HepG2 (cell line): ENCODE data around the gene CNTROB. TPM values are rescaled to one million over a fixed set of nuclear protein-coding genes. Genes with fewer than 3 reads are reported as not detected.

ENCODE experiments used
- ATAC-seq: fragments of 200-7000 bp; cut with Tn5 transposase; 3 replicates; pipeline ENCODE4 v1.9.1; 2020; ENCODE audit warnings: mild to moderate bottlenecking, moderate library complexity
- BruUV-seq: library from RNA; stranded (reverse); fragments of 400-500 nt; replicated peaks from 2 replicates; lab custom pipeline; 2021; lab: Mats Ljungman, UMichigan
- CTCF ChIA-PET: fragments of 300-600 bp; formaldehyde crosslinking; extraction: SDS; loops from one replicate; lab custom pipeline; 2021; ENCODE audit warnings: low total read pairs, inconsistent platforms, low intra/inter-chr PET ratio; lab: Yijun Ruan, JAX
- POLR2A ChIA-PET: fragments of 350-600 bp; sonication (Branson Sonifier 250); formaldehyde crosslinking; loops from one replicate; lab custom pipeline; 2020; ENCODE audit warnings: antibody characterized with exemption, inconsistent platforms; lab: Yijun Ruan, JAX
- DNase-seq: peaks from one replicate; pipeline ENCODE4 v3.0.0-alpha.2; 2015; ENCODE audit warnings: low spot score
- FAIRE-seq: peaks from 3 replicates; lab custom pipeline; 2011; peaks lifted over from hg19 to GRCh38; lab: Jason Lieb, UNC
- H2AFZ ChIP-seq: one replicate; pipeline ENCODE4 v1.6.1; 2011; ENCODE audit warnings: low read length, inconsistent platforms
- H3K27ac ChIP-seq: fragments of 300-600 bp; 3 replicates; pipeline ENCODE4 v1.8.0; 2011; ENCODE audit warnings: mixed run types, mild to moderate bottlenecking, mixed read lengths, low read length, inconsistent platforms; ENCODE audit not compliant: insufficient read depth; ENCODE audit errors: extremely low read length
- H3K27me3 ChIP-seq, 2 experiments: fragments of 200-600 bp in 1 of 2; 2 replicates in 1 of 2; 3 replicates in 1 of 2; pipeline versions ENCODE4 v1.6.0 to v1.8.0; 2011; ENCODE audit warnings: low read length in 2 of 2, mild to moderate bottlenecking in 2 of 2, moderate library complexity in 2 of 2, inconsistent platforms in 1 of 2; ENCODE audit not compliant: insufficient read depth in 2 of 2, control insufficient read depth in 1 of 2
- H3K36me3 ChIP-seq, 2 experiments: fragments of 200-600 bp in 1 of 2; replicated peaks in 1 of 2; 2 replicates in 1 of 2; 3 replicates in 1 of 2; pipeline versions ENCODE4 v1.5.1 to v1.8.0; 2011; ENCODE audit warnings: low read length in 2 of 2, inconsistent platforms in 1 of 2; ENCODE audit not compliant: insufficient read depth in 2 of 2, control insufficient read depth in 1 of 2
- H3K4me1 ChIP-seq: 2 replicates; pipeline ENCODE4 v1.5.1; 2012; ENCODE audit warnings: low read length, inconsistent platforms; ENCODE audit not compliant: insufficient read depth
- H3K4me2 ChIP-seq: 2 replicates; pipeline ENCODE4 v1.6.0; 2011; ENCODE audit warnings: low read depth, low read length, inconsistent platforms
- H3K4me3 ChIP-seq, 3 experiments: fragments of 200-600 bp in 1 of 3; sonication (generic), shearing (Covaris generic) in 1 of 3; replicated peaks in 1 of 3; 2 replicates each; pipeline ENCODE4 v1.5.1; 2011 to 2016; ENCODE audit warnings: low read length in 3 of 3, inconsistent platforms in 2 of 3, low read depth in 2 of 3, mild to moderate bottlenecking in 2 of 3, control low read depth in 1 of 3, mixed read lengths in 1 of 3; ENCODE audit not compliant: insufficient read depth in 1 of 3
- H3K79me2 ChIP-seq: one replicate; pipeline ENCODE4 v1.6.1; 2011; ENCODE audit warnings: low read length, inconsistent platforms; ENCODE audit not compliant: insufficient read depth
- H3K9ac ChIP-seq: 2 replicates; pipeline ENCODE4 v1.6.0; 2011; ENCODE audit warnings: mild to moderate bottlenecking, low read depth, low read length, inconsistent platforms; ENCODE audit not compliant: insufficient read depth
- H3K9me3 ChIP-seq: 2 replicates; pipeline ENCODE4 v1.5.1; 2012; ENCODE audit warnings: mild to moderate bottlenecking, low read length
- H4K20me1 ChIP-seq: 2 replicates; pipeline ENCODE4 v1.6.0; 2011; ENCODE audit warnings: inconsistent platforms, mild to moderate bottlenecking, low read length, moderate library complexity; ENCODE audit not compliant: insufficient read depth
- AGO2 ChIP-seq: fragments of 200-400 bp; formaldehyde crosslinking; optimal IDR thresholded peaks from 2 replicates; pipeline ENCODE3; 2017; ENCODE audit warnings: mild to moderate bottlenecking, low read depth, low read length, moderate library complexity
- HDAC2 ChIP-seq: sonication (generic); formaldehyde crosslinking; IDR thresholded peaks from 2 replicates; pipeline ENCODE4 v1.4.0; 2020; ENCODE audit warnings: missing genetic modification reagents
- JUNB ChIP-seq: sonication (generic); formaldehyde crosslinking; IDR thresholded peaks from 2 replicates; pipeline ENCODE4 v1.8.0; 2022; ENCODE audit warnings: missing genetic modification reagents, mild to moderate bottlenecking, borderline replicate concordance
- MTF2 ChIP-seq: sonication (generic); formaldehyde crosslinking; IDR thresholded peaks from 2 replicates; pipeline ENCODE4 v1.5.0; 2020; ENCODE audit warnings: missing genetic modification reagents, borderline replicate concordance
- PHF5A ChIP-seq: IDR thresholded peaks from one replicate; pipeline ENCODE4 v1.6.1; 2018; ENCODE audit warnings: low read depth, missing genetic modification reagents; ENCODE audit not compliant: unreplicated experiment
- RBM22 ChIP-seq: fragments of 200-400 bp; formaldehyde crosslinking; optimal IDR thresholded peaks from 2 replicates; pipeline ENCODE3; 2017; ENCODE audit warnings: mild to moderate bottlenecking, low read length, moderate library complexity
- TBX3 ChIP-seq: fragments of 450-650 bp; IDR thresholded peaks from 2 replicates; pipeline ENCODE4 v1.6.1; 2017; ENCODE audit warnings: antibody characterized with exemption, mild to moderate bottlenecking, inconsistent platforms, borderline replicate concordance
- ZBTB34 ChIP-seq: sonication (generic); formaldehyde crosslinking; IDR thresholded peaks from 2 replicates; pipeline ENCODE4 v1.8.0; 2022; ENCODE audit warnings: mild to moderate bottlenecking, missing genetic modification reagents
- ZHX2 ChIP-seq, 2 experiments: sonication (generic) in 1 of 2; formaldehyde crosslinking in 1 of 2; IDR thresholded peaks; 2 replicates each; pipeline versions ENCODE4 v1.6.1 to v1.9.0; 2014 to 2022; ENCODE audit warnings: antibody characterized with exemption in 1 of 2, borderline replicate concordance in 1 of 2, inconsistent platforms in 1 of 2, low read depth in 1 of 2, missing genetic modification reagents in 1 of 2
- ZNF138 ChIP-seq: sonication (generic); formaldehyde crosslinking; IDR thresholded peaks from 2 replicates; pipeline ENCODE4 v1.5.0; 2020; ENCODE audit warnings: mild to moderate bottlenecking, low read depth, missing genetic modification reagents
- ZNF792 ChIP-seq: IDR thresholded peaks from 2 replicates; pipeline ENCODE4 v1.6.1; 2016
- WGBS: methylation state at CpG from one replicate; pipeline ENCODE4 v1.1.6; 2017; ENCODE audit warnings: low lambda C conversion rate; 5-methylcytosine and 5-hydroxymethylcytosine counted together
- in situ Hi-C: cut with HindIII; loops from 2 replicates; pipeline ENCODE4 v1.10.0; 2017; ENCODE audit warnings: low pct_unique_long_range_greater_than_20kb; ENCODE audit not compliant: extremely low pct_ligation_motif_present
- intact Hi-C: fragments of 100-400 bp; cut with micrococcal nuclease; formaldehyde crosslinking; loops from one replicate; pipeline ENCODE4 v1.10.0; 2022; ENCODE audit not compliant: unreplicated experiment
- polyA plus RNA-seq, 8 experiments: library from polyadenylated mRNA; depleted of rRNA in 3 of 8; stranded (reverse) in 7 of 8; unstranded in 1 of 8; fragments of >200 nt; fragmentation: Illumina TruSeq in 4 of 8; extraction: Trizol in 4 of 8; gene quantifications; 2 replicates each; pipeline versions ENCODE4 v1.2.1 to v1.2.3, GENCODE V29; 2011 to 2016; ENCODE audit warnings: low read depth in 4 of 8, missing spikeins in 1 of 8, mixed read lengths in 1 of 8; ENCODE audit not compliant: insufficient read depth in 1 of 8
- total RNA-seq, 5 experiments: library from RNA; depleted of rRNA; stranded (reverse); fragments of >200 nt; fragmentation: Illumina TruSeq; extraction: Trizol; gene quantifications; 2 replicates each; pipeline ENCODE4 v1.2.3, GENCODE V29; 2016; ENCODE audit warnings: low read depth in 1 of 5
- TF ChIP-seq, protein P1 (sequence below): sonication (generic); formaldehyde crosslinking; IDR thresholded peaks from 2 replicates; pipeline ENCODE4 v1.4.0; 2020; ENCODE audit warnings: mild to moderate bottlenecking, missing genetic modification reagents

The CNTROB gene
- total and polyA plus RNA-seq, 2 of the 13 experiments (the other 11 are each of a cell fraction or from before 2014, with no cell fraction given), result 21.2 to 24.1 TPM

- no peak for FAIRE-seq
- H3K79me2 ChIP-seq, result no peaks in the 10 kb centered on the region
- no peaks in the 10 kb centered on the region for H3K27me3 ChIP-seq
- H3K4me3 ChIP-seq, result no peak overlapping the region
- in situ Hi-C loops, result loop anchor here (5.0 kb wide), 2 partner anchors 40 to 75 kb away; partner anchors contain the start of genes CYB5D1, NAA38 and TMEM88
- no peak for TF ChIP-seq ZNF792 (CRISPR knock-in tag)
- no peak for TF ChIP-seq MTF2 (CRISPR knock-in tag)
- no peak for TF ChIP-seq ZBTB34 (CRISPR knock-in tag)
- TF ChIP-seq HDAC2 (CRISPR knock-in tag), result no peak
- TF ChIP-seq PHF5A (CRISPR knock-in tag), result no peak
- no peak for TF ChIP-seq ZHX2 (IDR thresholded peaks at IDR 0.05; ENCODE audit: low read depth)
- no peak for TF ChIP-seq ZHX2 (CRISPR knock-in tag; IDR thresholded peaks at IDR 0.05; ENCODE audit: borderline replicate concordance)
- TF ChIP-seq, protein P1, sequence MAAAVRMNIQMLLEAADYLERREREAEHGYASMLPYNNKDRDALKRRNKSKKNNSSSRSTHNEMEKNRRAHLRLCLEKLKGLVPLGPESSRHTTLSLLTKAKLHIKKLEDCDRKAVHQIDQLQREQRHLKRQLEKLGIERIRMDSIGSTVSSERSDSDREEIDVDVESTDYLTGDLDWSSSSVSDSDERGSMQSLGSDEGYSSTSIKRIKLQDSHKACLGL (CRISPR knock-in tag), result no peak
- TF ChIP-seq TBX3, result no peak
- no peak for TF ChIP-seq JUNB
- TF ChIP-seq RBM22, result no peak
- TF ChIP-seq AGO2, result no peak
- no peak for TF ChIP-seq ZNF138
- no peak overlapping the region for H3K4me2 ChIP-seq
- no TSS peak for BruUV-seq
- peaks cover 0 to 2% of the 10 kb centered on the region in 2 experiments; a peak in 1 of 5 replicates for H3K36me3 ChIP-seq
- no peaks in the 10 kb centered on the region for H3K9me3 ChIP-seq
- POLR2A ChIA-PET, result no interaction called here
- intact Hi-C loops, result loop anchor here (1.0 kb wide), 1 partner anchor 34 kb away; no protein-coding TSS in a partner anchor
- H2AFZ ChIP-seq, result no peak overlapping the region
- WGBS, result 87% methylated on average over 13 of the region's 13 CpGs
- no peak for ATAC-seq
- CTCF ChIA-PET, result interaction anchor here (1.1 to 2.1 kb wide), 6 partner anchors 35 to 154 kb away, joined by 3 to 39 read pairs (median 7); partner anchors contain the start of genes CYB5D1 and NAA38
- H3K9ac ChIP-seq, result no peak overlapping the region
- DNase-seq, result no peak
- H3K27ac ChIP-seq, result no peak overlapping the region
- no peaks in the 10 kb centered on the region for H4K20me1 ChIP-seq
- peaks cover 15% of the 10 kb centered on the region for H3K4me1 ChIP-seq
Observed at GRCh38 chr17:7897090-7897489, 34.9 kb upstream of the CNTROB start.
